B cell (primary cell): ENCODE measurements around the gene SLC13A3. TPM values are rescaled to one million over a fixed set of nuclear protein-coding genes. Genes with fewer than 3 reads are reported as not detected.

ENCODE experiments used
- ATAC-seq: fragments of 200-7000 bp; cut with Tn5 transposase; one replicate; pipeline ENCODE4 v1.10.0; 2021; ENCODE audit warnings: low read depth, mild to moderate bottlenecking, moderate number of reproducible peaks, moderate library complexity
- CTCF ChIA-PET: fragments of 350-600 bp; sonication (Branson Sonifier 250); formaldehyde crosslinking; loops from one replicate; lab custom pipeline; 2021; ENCODE audit warnings: antibody characterized with exemption, inconsistent platforms; lab: Charles Lee
- POLR2A ChIA-PET: fragments of 350-600 bp; sonication (Branson Sonifier 250); formaldehyde crosslinking; loops from one replicate; lab custom pipeline; 2021; ENCODE audit warnings: antibody characterized with exemption; lab: Charles Lee
- DNase-seq: peaks from one replicate; pipeline ENCODE4 v3.0.0; 2013
- H2AFZ ChIP-seq: 2 replicates; pipeline ENCODE4 v1.6.1; 2012; ENCODE audit warnings: mild to moderate bottlenecking, low read depth, low read length; ENCODE audit not compliant: insufficient read depth, poor library complexity, severe bottlenecking
- H3K27ac ChIP-seq, 2 donors: 1 replicate in 1 of 2; 2 replicates in 1 of 2; pipeline ENCODE4 v1.5.1; 2012 to 2013; ENCODE audit warnings: low read length in 2 of 2, mild to moderate bottlenecking in 2 of 2, moderate library complexity in 1 of 2
- H3K27me3 ChIP-seq, 4 experiments: fragments of 200-600 bp in 1 of 4; sonication (generic) in 1 of 4; replicated peaks in 1 of 4; 1 replicate in 2 of 4; 2 replicates in 2 of 4; pipeline versions ENCODE4 v1.6.1 to v1.7.0; 2013 to 2016; ENCODE audit warnings: low read length in 3 of 4, mild to moderate bottlenecking in 2 of 4, mixed read lengths in 1 of 4, moderate library complexity in 1 of 4; ENCODE audit not compliant: insufficient read depth in 4 of 4, control insufficient read depth in 3 of 4; ENCODE audit errors: control extremely low read depth in 1 of 4
- H3K36me3 ChIP-seq, 2 experiments: replicated peaks in 1 of 2; 1 replicate in 1 of 2; 2 replicates in 1 of 2; pipeline versions ENCODE4 v1.6.1 to v1.7.1; 2013; ENCODE audit warnings: low read length in 1 of 2; ENCODE audit not compliant: insufficient read depth in 2 of 2, control insufficient read depth in 1 of 2; ENCODE audit errors: control extremely low read depth in 1 of 2, extremely low read depth in 1 of 2
- H3K4me1 ChIP-seq, 2 donors: fragments of 200-600 bp in 1 of 2; sonication (generic) in 1 of 2; 1 replicate in 1 of 2; 2 replicates in 1 of 2; pipeline versions ENCODE4 v1.5.1 to v1.6.1; 2013 to 2017; ENCODE audit warnings: low read length in 2 of 2; ENCODE audit not compliant: control insufficient read depth in 2 of 2, insufficient read depth in 2 of 2
- H3K4me2 ChIP-seq: replicated peaks from 2 replicates; pipeline ENCODE3; 2012; ENCODE audit warnings: mild to moderate bottlenecking, low read depth, low read length; ENCODE audit not compliant: poor library complexity, severe bottlenecking
- H3K4me3 ChIP-seq, 5 experiments: fragments of 200-600 bp in 1 of 5; sonication (generic) in 1 of 5; 1 replicate in 3 of 5; 2 replicates in 2 of 5; pipeline versions ENCODE4 v1.5.1 to v1.7.0; 2011 to 2016; ENCODE audit warnings: low read length in 4 of 5, mild to moderate bottlenecking in 4 of 5, low read depth in 2 of 5, control low read depth in 1 of 5, moderate library complexity in 1 of 5; ENCODE audit not compliant: insufficient read depth in 1 of 5; ENCODE audit errors: control extremely low read depth in 1 of 5, extremely low read depth in 1 of 5
- H3K79me2 ChIP-seq: fragments of 200-600 bp; sonication (generic); one replicate; pipeline ENCODE4 v1.6.0; 2016; ENCODE audit warnings: low read length; ENCODE audit not compliant: control insufficient read depth, insufficient read depth
- H3K9ac ChIP-seq: fragments of 200-600 bp; sonication (generic); 2 replicates; pipeline ENCODE4 v1.6.1; 2017; ENCODE audit warnings: mild to moderate bottlenecking, low read length, moderate library complexity
- H3K9me3 ChIP-seq, 3 donors: one replicate each; pipeline versions ENCODE4 v1.6.1 to v1.7.1; 2013; ENCODE audit warnings: low read length in 2 of 3; ENCODE audit not compliant: control insufficient read depth in 2 of 3, insufficient read depth in 1 of 3; ENCODE audit errors: control extremely low read depth in 1 of 3
- H4K20me1 ChIP-seq: 2 replicates; pipeline ENCODE4 v1.6.0; 2012; ENCODE audit warnings: mild to moderate bottlenecking, low read length; ENCODE audit not compliant: insufficient read depth, control insufficient read depth, poor library complexity, severe bottlenecking
- H3K27ac Mint-ChIP-seq: one replicate; pipeline ENCODE4 v1.8.0; 2021; ENCODE audit warnings: mixed read lengths
- H3K27me3 Mint-ChIP-seq: one replicate; pipeline ENCODE4 v1.8.0; 2021; ENCODE audit warnings: mixed read lengths
- H3K4me1 Mint-ChIP-seq: one replicate; pipeline ENCODE4 v1.8.0; 2021; ENCODE audit warnings: mixed read lengths
- H3K4me3 Mint-ChIP-seq: one replicate; pipeline ENCODE4 v1.8.0; 2021; ENCODE audit warnings: mixed read lengths
- H3K9me3 Mint-ChIP-seq: one replicate; pipeline ENCODE4 v1.8.0; 2022; ENCODE audit warnings: mixed read lengths; ENCODE audit not compliant: insufficient read depth
- EZH2 ChIP-seq: IDR thresholded peaks from 2 replicates; pipeline ENCODE4 v1.6.1; 2012; ENCODE audit warnings: borderline replicate concordance, low read depth, mild to moderate bottlenecking, moderate library complexity, low read length; ENCODE audit not compliant: insufficient read depth, poor library complexity, severe bottlenecking
- WGBS: methylation state at CpG from one replicate; pipeline ENCODE4 v1.1.5; 2013; ENCODE audit warnings: missing lambda C conversion rate; ENCODE audit not compliant: insufficient coverage; 5-methylcytosine and 5-hydroxymethylcytosine counted together
- intact Hi-C: fragments of 100-400 bp; cut with micrococcal nuclease; formaldehyde crosslinking; loops from one replicate; pipeline ENCODE4 v1.10.0; 2022
- polyA plus RNA-seq: library from polyadenylated mRNA; depleted of rRNA; stranded (reverse); fragments of >200 nt; gene quantifications from 2 replicates; pipeline ENCODE4 v1.2.3, GENCODE V29; 2012
- total RNA-seq, 2 donors: library from RNA; stranded (reverse); fragments of 120-200 nt in 1 of 2; gene quantifications; 1 replicate in 1 of 2; 2 replicates in 1 of 2; pipeline versions ENCODE4 v1.2.3 to v1.2.4, GENCODE V29; 2013 to 2022
- TF ChIP-seq, protein P1 (sequence below): fragments of 200-600 bp; IDR thresholded peaks from one replicate; pipeline ENCODE4 v1.8.0; 2022; ENCODE audit warnings: antibody characterized with exemption, mild to moderate bottlenecking

SLC13A3 gene
- total and polyA plus RNA-seq, 2 donors (not counting 1 experiment from before 2014, with no cell fraction given), result 0.09 to 0.20 TPM

DNA sequence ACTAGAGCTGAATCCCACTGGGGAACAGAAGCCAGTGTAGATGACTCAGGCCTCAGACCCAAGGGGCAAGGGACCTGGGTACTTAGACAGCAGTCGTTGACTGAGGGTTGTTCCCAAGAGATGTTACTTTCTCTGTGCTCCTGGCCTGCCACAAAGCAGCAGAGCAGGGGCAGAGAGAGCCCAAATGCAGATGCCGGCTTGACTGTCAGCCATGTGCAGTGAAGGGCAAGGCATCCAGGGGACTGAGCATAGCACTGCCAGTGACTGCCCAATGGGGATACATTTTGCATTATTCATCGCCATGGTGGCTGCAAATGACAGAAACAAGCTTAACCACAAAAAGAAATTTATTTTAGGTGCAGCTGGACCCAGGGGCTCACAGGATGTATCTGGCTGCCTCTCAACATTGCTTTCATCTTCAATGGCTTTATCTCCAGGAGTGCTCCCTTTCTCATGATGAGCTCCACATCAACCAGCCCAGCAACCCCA, 45.6 kb upstream of the SLC13A3 start:
- Mint-ChIP-seq H3K4me3 (no peak overlapping the region), H3K27ac (no peak overlapping the region), H3K4me1 (peaks cover 4% of the 10 kb centered on the region), H3K27me3 (peaks cover 32% of the 10 kb centered on the region), H3K9me3 (no peaks in the 10 kb centered on the region)
- Histone ChIP-seq H4K20me1 (no peaks in the 10 kb centered on the region), H3K4me2 (no peak overlapping the region), H3K4me3 (no peak overlapping the region), H3K36me3 (no peaks in the 10 kb centered on the region), H3K9ac (no peak overlapping the region), H3K27me3 (peaks cover 0 to 17% (median 2%) of the 10 kb centered on the region in 4 experiments), H3K27ac (no peak overlapping the region), H3K4me1 (no peaks in the 10 kb centered on the region), H2AFZ (no peak overlapping the region), H3K79me2 (no peaks in the 10 kb centered on the region), H3K9me3 (peaks cover 0 to 5% (median 0%) of the 10 kb centered on the region in 3 donors)
- intact Hi-C loops, result no loop called here
- TF ChIP-seq, protein P1, sequence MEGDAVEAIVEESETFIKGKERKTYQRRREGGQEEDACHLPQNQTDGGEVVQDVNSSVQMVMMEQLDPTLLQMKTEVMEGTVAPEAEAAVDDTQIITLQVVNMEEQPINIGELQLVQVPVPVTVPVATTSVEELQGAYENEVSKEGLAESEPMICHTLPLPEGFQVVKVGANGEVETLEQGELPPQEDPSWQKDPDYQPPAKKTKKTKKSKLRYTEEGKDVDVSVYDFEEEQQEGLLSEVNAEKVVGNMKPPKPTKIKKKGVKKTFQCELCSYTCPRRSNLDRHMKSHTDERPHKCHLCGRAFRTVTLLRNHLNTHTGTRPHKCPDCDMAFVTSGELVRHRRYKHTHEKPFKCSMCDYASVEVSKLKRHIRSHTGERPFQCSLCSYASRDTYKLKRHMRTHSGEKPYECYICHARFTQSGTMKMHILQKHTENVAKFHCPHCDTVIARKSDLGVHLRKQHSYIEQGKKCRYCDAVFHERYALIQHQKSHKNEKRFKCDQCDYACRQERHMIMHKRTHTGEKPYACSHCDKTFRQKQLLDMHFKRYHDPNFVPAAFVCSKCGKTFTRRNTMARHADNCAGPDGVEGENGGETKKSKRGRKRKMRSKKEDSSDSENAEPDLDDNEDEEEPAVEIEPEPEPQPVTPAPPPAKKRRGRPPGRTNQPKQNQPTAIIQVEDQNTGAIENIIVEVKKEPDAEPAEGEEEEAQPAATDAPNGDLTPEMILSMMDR, result no peak
- TF ChIP-seq EZH2, result no peak
- ATAC-seq (no peak), DNase-seq (no peak)
- CTCF ChIA-PET, result interaction anchor here (1.7 kb wide), 1 partner anchor 16 kb away, joined by 5 read pairs; no protein-coding TSS in a partner anchor
- 2% methylated on average over 3 of the region's 3 CpGs for WGBS
- POLR2A ChIA-PET, result no interaction called here

DNA sequence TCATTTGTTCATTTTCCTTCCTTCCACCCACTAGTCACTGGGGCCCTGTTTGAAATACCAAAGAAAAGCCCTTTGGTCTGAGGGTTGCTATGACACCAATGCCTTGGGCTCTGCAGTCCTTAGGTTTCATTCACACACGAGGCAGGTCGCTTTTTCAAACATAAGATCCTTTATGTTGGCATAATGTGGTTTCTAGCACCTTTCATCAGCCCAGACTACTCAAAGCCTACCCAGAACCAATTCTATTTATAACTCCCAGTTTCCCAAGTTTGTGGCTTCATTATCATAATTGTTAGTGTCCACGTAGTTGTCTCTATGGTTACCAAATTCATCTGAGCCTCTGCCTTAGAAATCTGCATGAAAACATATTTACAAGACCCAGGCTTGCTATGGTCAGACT, 44.6 kb upstream of the SLC13A3 start:
- H3K9ac ChIP-seq, result no peak overlapping the region
- H2AFZ ChIP-seq, result no peak overlapping the region
- H3K4me3 ChIP-seq, result no peak overlapping the region
- no peak overlapping the region for H3K4me2 ChIP-seq
- peaks cover 0 to 5% (median 0%) of the 10 kb centered on the region in 3 donors for H3K9me3 ChIP-seq
- Mint-ChIP-seq H3K9me3 (no peaks in the 10 kb centered on the region), H3K27me3 (peaks cover 28% of the 10 kb centered on the region), H3K27ac (no peak overlapping the region), H3K4me1 (peaks cover 4% of the 10 kb centered on the region), H3K4me3 (no peak overlapping the region)
- TF ChIP-seq, protein P1, result no peak
- no peak for TF ChIP-seq EZH2
- DNase-seq, result no peak
- no peak for ATAC-seq
- H3K79me2 ChIP-seq, result no peaks in the 10 kb centered on the region
- H3K4me1 ChIP-seq, result no peaks in the 10 kb centered on the region
- H3K36me3 ChIP-seq, result no peaks in the 10 kb centered on the region
- no peaks in the 10 kb centered on the region for H4K20me1 ChIP-seq
- WGBS, result 60% methylated on average over 1 of the region's 3 CpGs
- POLR2A ChIA-PET, result no interaction called here
- CTCF ChIA-PET, result interaction anchor here (3.1 kb wide), 1 partner anchor 15 kb away, joined by 18 read pairs; no protein-coding TSS in a partner anchor
- intact Hi-C loops, result no loop called here
- H3K27me3 ChIP-seq, result peaks cover 0 to 17% (median 2%) of the 10 kb centered on the region in 4 experiments
- H3K27ac ChIP-seq, result no peak overlapping the region
